HepG2 (cell line): ENCODE data around the gene PSD4. TPM values are rescaled to one million over a fixed set of nuclear protein-coding genes. Genes with fewer than 3 reads are reported as not detected.

Experiments
- AGO1 ChIP-seq: fragments of 200-400 bp; formaldehyde crosslinking; IDR thresholded peaks from 2 replicates; pipeline ENCODE4 v1.6.1; 2017; ENCODE audit warnings: mild to moderate bottlenecking, low read depth, low read length, moderate library complexity; ENCODE audit not compliant: poor library complexity, severe bottlenecking
- ATAD3A ChIP-seq: sonication (generic); formaldehyde crosslinking; IDR thresholded peaks from 2 replicates; pipeline ENCODE4 v1.4.0; 2020; ENCODE audit warnings: missing genetic modification reagents
- HNF4G ChIP-seq, 2 experiments: sonication (generic) in 1 of 2; formaldehyde crosslinking in 1 of 2; IDR thresholded peaks; 2 replicates each; pipeline versions ENCODE4 v1.4.0 to v1.6.1; 2011 to 2020; ENCODE audit warnings: borderline replicate concordance in 2 of 2, low read depth in 2 of 2, mild to moderate bottlenecking in 2 of 2, low read length in 1 of 2, missing genetic modification reagents in 1 of 2, moderate library complexity in 1 of 2
- NAIF1 ChIP-seq: sonication (generic); formaldehyde crosslinking; IDR thresholded peaks from 2 replicates; pipeline ENCODE4 v1.5.0; 2020; ENCODE audit warnings: mild to moderate bottlenecking, missing genetic modification reagents, borderline replicate concordance
- NFYB ChIP-seq: sonication (generic); formaldehyde crosslinking; IDR thresholded peaks from 2 replicates; pipeline ENCODE4 v1.4.0; 2020; ENCODE audit warnings: missing genetic modification reagents
- TCF12 ChIP-seq, 2 experiments: fragments of 450-650 bp in 1 of 2; sonication (generic) in 1 of 2; formaldehyde crosslinking in 1 of 2; IDR thresholded peaks; 2 replicates each; pipeline versions ENCODE4 v1.6.1 to v1.8.0; 2017 to 2022; ENCODE audit warnings: antibody characterized with exemption in 1 of 2, mild to moderate bottlenecking in 1 of 2, missing genetic modification reagents in 1 of 2, moderate library complexity in 1 of 2
- ZNF451 ChIP-seq: sonication (generic); formaldehyde crosslinking; IDR thresholded peaks from 2 replicates; pipeline ENCODE4 v1.5.0; 2020; ENCODE audit warnings: mild to moderate bottlenecking, missing genetic modification reagents
- polyA plus RNA-seq, 8 experiments: library from polyadenylated mRNA; depleted of rRNA in 3 of 8; stranded (reverse) in 7 of 8; unstranded in 1 of 8; fragments of >200 nt; fragmentation: Illumina TruSeq in 4 of 8; extraction: Trizol in 4 of 8; gene quantifications; 2 replicates each; pipeline versions ENCODE4 v1.2.1 to v1.2.3, GENCODE V29; 2011 to 2016; ENCODE audit warnings: low read depth in 4 of 8, missing spikeins in 1 of 8, mixed read lengths in 1 of 8; ENCODE audit not compliant: insufficient read depth in 1 of 8
- total RNA-seq, 5 experiments: library from RNA; depleted of rRNA; stranded (reverse); fragments of >200 nt; fragmentation: Illumina TruSeq; extraction: Trizol; gene quantifications; 2 replicates each; pipeline ENCODE4 v1.2.3, GENCODE V29; 2016; ENCODE audit warnings: low read depth in 1 of 5
- TF ChIP-seq, protein P1 (sequence below): sonication (generic); formaldehyde crosslinking; IDR thresholded peaks from 2 replicates; pipeline ENCODE4 v1.5.0; 2020; ENCODE audit warnings: mild to moderate bottlenecking, missing genetic modification reagents, borderline replicate concordance
- TF ChIP-seq, protein P2 (sequence below): sonication (generic); formaldehyde crosslinking; IDR thresholded peaks from 2 replicates; pipeline ENCODE4 v1.4.0; 2020; ENCODE audit warnings: missing genetic modification reagents
- TF ChIP-seq, protein P3 (sequence below): sonication (generic); formaldehyde crosslinking; IDR thresholded peaks from 2 replicates; pipeline ENCODE4 v1.4.0; 2020; ENCODE audit warnings: mild to moderate bottlenecking, missing genetic modification reagents
- TF ChIP-seq, protein P4 (sequence below): IDR thresholded peaks from 2 replicates; pipeline ENCODE4 v1.6.1; 2016; ENCODE audit warnings: mild to moderate bottlenecking, missing biosample characterization, missing genetic modification reagents

The PSD4 gene
- total and polyA plus RNA-seq, 2 of the 13 experiments (the other 11 are each of a cell fraction or from before 2014, with no cell fraction given), result 5.8 to 9.4 TPM

DNA sequence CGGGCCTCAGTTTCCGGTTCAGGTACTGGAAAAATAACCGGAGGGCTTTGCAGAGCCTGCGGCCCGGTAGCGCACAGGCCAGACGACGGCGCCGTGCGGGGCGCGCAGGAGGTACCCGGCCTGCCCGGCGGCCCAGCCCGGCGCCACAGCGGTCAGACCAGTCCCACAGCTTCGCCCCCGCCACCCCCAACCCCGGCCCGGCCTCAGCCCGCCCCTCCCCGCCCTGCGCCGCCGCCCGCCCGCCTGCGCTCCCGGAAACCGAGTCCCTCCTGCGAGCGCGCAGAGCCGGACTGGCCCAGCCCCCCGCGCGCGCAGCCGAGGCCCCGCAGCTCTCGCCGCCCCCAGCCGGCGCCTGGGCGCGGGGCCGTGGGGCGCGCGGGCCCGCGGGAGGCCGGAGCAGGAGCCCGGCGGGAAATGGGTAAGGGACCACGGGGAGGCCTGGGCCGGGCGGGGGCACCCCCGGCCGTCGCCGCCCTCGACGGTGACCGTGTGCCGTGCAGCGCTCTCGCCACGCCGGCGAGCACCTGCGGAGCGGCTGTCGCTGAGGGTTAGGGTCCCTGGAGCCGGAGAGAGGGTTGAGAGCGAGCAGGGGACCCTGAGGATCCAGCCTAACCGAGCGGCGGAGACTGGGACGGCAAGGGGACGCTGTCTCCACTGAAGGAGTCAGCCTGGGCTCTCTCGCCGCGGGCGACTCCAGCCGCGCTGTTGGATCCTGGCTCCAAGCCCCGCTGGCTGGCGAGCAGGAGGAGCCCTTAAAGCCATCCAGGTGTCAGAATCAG lies 16.5 kb upstream of the PSD4 start (continued):
- TF ChIP-seq, protein P1, sequence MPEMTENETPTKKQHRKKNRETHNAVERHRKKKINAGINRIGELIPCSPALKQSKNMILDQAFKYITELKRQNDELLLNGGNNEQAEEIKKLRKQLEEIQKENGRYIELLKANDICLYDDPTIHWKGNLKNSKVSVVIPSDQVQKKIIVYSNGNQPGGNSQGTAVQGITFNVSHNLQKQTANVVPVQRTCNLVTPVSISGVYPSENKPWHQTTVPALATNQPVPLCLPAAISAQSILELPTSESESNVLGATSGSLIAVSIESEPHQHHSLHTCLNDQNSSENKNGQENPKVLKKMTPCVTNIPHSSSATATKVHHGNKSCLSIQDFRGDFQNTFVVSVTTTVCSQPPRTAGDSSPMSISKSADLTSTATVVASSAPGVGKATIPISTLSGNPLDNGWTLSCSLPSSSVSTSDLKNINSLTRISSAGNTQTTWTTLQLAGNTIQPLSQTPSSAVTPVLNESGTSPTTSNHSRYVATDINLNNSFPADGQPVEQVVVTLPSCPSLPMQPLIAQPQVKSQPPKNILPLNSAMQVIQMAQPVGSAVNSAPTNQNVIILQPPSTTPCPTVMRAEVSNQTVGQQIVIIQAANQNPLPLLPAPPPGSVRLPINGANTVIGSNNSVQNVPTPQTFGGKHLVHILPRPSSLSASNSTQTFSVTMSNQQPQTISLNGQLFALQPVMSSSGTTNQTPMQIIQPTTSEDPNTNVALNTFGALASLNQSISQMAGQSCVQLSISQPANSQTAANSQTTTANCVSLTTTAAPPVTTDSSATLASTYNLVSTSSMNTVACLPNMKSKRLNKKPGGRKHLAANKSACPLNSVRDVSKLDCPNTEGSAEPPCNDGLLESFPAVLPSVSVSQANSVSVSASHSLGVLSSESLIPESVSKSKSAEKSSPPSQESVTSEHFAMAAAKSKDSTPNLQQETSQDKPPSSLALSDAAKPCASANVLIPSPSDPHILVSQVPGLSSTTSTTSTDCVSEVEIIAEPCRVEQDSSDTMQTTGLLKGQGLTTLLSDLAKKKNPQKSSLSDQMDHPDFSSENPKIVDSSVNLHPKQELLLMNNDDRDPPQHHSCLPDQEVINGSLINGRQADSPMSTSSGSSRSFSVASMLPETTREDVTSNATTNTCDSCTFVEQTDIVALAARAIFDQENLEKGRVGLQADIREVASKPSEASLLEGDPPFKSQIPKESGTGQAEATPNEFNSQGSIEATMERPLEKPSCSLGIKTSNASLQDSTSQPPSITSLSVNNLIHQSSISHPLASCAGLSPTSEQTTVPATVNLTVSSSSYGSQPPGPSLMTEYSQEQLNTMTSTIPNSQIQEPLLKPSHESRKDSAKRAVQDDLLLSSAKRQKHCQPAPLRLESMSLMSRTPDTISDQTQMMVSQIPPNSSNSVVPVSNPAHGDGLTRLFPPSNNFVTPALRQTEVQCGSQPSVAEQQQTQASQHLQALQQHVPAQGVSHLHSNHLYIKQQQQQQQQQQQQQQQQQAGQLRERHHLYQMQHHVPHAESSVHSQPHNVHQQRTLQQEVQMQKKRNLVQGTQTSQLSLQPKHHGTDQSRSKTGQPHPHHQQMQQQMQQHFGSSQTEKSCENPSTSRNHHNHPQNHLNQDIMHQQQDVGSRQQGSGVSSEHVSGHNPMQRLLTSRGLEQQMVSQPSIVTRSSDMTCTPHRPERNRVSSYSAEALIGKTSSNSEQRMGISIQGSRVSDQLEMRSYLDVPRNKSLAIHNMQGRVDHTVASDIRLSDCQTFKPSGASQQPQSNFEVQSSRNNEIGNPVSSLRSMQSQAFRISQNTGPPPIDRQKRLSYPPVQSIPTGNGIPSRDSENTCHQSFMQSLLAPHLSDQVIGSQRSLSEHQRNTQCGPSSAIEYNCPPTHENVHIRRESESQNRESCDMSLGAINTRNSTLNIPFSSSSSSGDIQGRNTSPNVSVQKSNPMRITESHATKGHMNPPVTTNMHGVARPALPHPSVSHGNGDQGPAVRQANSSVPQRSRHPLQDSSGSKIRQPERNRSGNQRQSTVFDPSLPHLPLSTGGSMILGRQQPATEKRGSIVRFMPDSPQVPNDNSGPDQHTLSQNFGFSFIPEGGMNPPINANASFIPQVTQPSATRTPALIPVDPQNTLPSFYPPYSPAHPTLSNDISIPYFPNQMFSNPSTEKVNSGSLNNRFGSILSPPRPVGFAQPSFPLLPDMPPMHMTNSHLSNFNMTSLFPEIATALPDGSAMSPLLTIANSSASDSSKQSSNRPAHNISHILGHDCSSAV (CRISPR knock-in tag), result no peak
- TF ChIP-seq NFYB (CRISPR knock-in tag) (no peak), AGO1 (peak; percentile 44), ZNF451 (CRISPR knock-in tag) (0 out of 2 replicates have a peak, but pooled peaks have one; percentile 32), NAIF1 (CRISPR knock-in tag) (no peak), ATAD3A (CRISPR knock-in tag) (no peak), HNF4G (IDR thresholded peaks at IDR 0.05; ENCODE audit: borderline replicate concordance, low read depth, low read length) (0 out of 2 replicates have a peak, but pooled peaks have one; percentile 30), HNF4G (CRISPR knock-in tag; IDR thresholded peaks at IDR 0.05; ENCODE audit: borderline replicate concordance, low read depth) (no peak), TCF12 (IDR thresholded peaks at IDR 0.05) (no peak), TCF12 (CRISPR knock-in tag; IDR thresholded peaks at IDR 0.05) (peak; percentile 17; the same call in 1 of the 2 replicates)
- TF ChIP-seq, protein P2, sequence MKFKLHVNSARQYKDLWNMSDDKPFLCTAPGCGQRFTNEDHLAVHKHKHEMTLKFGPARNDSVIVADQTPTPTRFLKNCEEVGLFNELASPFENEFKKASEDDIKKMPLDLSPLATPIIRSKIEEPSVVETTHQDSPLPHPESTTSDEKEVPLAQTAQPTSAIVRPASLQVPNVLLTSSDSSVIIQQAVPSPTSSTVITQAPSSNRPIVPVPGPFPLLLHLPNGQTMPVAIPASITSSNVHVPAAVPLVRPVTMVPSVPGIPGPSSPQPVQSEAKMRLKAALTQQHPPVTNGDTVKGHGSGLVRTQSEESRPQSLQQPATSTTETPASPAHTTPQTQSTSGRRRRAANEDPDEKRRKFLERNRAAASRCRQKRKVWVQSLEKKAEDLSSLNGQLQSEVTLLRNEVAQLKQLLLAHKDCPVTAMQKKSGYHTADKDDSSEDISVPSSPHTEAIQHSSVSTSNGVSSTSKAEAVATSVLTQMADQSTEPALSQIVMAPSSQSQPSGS (CRISPR knock-in tag), result no peak
- TF ChIP-seq, protein P3, sequence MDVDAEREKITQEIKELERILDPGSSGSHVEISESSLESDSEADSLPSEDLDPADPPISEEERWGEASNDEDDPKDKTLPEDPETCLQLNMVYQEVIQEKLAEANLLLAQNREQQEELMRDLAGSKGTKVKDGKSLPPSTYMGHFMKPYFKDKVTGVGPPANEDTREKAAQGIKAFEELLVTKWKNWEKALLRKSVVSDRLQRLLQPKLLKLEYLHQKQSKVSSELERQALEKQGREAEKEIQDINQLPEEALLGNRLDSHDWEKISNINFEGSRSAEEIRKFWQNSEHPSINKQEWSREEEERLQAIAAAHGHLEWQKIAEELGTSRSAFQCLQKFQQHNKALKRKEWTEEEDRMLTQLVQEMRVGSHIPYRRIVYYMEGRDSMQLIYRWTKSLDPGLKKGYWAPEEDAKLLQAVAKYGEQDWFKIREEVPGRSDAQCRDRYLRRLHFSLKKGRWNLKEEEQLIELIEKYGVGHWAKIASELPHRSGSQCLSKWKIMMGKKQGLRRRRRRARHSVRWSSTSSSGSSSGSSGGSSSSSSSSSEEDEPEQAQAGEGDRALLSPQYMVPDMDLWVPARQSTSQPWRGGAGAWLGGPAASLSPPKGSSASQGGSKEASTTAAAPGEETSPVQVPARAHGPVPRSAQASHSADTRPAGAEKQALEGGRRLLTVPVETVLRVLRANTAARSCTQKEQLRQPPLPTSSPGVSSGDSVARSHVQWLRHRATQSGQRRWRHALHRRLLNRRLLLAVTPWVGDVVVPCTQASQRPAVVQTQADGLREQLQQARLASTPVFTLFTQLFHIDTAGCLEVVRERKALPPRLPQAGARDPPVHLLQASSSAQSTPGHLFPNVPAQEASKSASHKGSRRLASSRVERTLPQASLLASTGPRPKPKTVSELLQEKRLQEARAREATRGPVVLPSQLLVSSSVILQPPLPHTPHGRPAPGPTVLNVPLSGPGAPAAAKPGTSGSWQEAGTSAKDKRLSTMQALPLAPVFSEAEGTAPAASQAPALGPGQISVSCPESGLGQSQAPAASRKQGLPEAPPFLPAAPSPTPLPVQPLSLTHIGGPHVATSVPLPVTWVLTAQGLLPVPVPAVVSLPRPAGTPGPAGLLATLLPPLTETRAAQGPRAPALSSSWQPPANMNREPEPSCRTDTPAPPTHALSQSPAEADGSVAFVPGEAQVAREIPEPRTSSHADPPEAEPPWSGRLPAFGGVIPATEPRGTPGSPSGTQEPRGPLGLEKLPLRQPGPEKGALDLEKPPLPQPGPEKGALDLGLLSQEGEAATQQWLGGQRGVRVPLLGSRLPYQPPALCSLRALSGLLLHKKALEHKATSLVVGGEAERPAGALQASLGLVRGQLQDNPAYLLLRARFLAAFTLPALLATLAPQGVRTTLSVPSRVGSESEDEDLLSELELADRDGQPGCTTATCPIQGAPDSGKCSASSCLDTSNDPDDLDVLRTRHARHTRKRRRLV (CRISPR knock-in tag), result 0 out of 2 replicates have a peak, but pooled peaks have one; percentile 40
- TF ChIP-seq, protein P4, sequence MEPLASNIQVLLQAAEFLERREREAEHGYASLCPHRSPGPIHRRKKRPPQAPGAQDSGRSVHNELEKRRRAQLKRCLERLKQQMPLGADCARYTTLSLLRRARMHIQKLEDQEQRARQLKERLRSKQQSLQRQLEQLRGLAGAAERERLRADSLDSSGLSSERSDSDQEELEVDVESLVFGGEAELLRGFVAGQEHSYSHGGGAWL (CRISPR knock-in tag), result peak; percentile 28; the same call in 1 of the 2 replicates
